Esophagus muscularis mucosa (tissue), 4 donors: Measurements from ENCODE around the gene GOLGA6L25.
"Not testable (repeated sequence)": the region's sequence is repeated elsewhere in the genome, so short reads cannot be mapped to it uniquely, and the experiment has no call there.

ENCODE experiments used
- CTCF ChIP-seq, 3 experiments: fragments of 200-600 bp in 2 of 3; fragments of 450-650 bp in 1 of 3; sonication (generic) in 2 of 3; IDR thresholded peaks; one replicate each; pipeline ENCODE4 v1.5.1; 2017 to 2019; ENCODE audit warnings: antibody characterized with exemption in 3 of 3, mild to moderate bottlenecking in 2 of 3, moderate library complexity in 1 of 3
- EP300 ChIP-seq: sonication (generic); formaldehyde crosslinking; IDR thresholded peaks from one replicate; pipeline ENCODE4 v1.6.1; 2017; ENCODE audit warnings: antibody characterized with exemption
- POLR2A ChIP-seq: fragments of 450-650 bp; IDR thresholded peaks from one replicate; pipeline ENCODE4 v1.6.1; 2017; ENCODE audit warnings: antibody characterized with exemption, moderate library complexity, mild to moderate bottlenecking, low read depth
- POLR2AphosphoS5 ChIP-seq, 2 donors: sonication (generic); formaldehyde crosslinking; IDR thresholded peaks; one replicate each; pipeline ENCODE4 v1.6.1; 2017; ENCODE audit warnings: antibody characterized with exemption in 2 of 2

- TF ChIP-seq POLR2AphosphoS5 (IDR thresholded peaks at IDR 0.05); CTCF (IDR thresholded peaks at IDR 0.05); POLR2A; EP300: not testable (repeated sequence)
Measured at GRCh38 chr15:28515208-28515607, 38.2 kb upstream of the GOLGA6L25 start.
